Mammary epithelial cell (primary cell): ENCODE data around the gene ABITRAM.

Experiments
- EZH2 ChIP-seq: IDR thresholded peaks from 2 replicates; pipeline ENCODE4 v1.6.1; 2012; ENCODE audit warnings: low read length, inconsistent platforms, borderline replicate concordance
- TF ChIP-seq, protein P1 (sequence below), 2 donors: IDR thresholded peaks in 1 of 2; conservative IDR thresholded peaks in 1 of 2; 2 replicates each; pipeline ENCODE4 v1.5.1; 2011 to 2012; ENCODE audit warnings: inconsistent platforms in 2 of 2, low read length in 2 of 2, mild to moderate bottlenecking in 2 of 2, control low read depth in 1 of 2, low read depth in 1 of 2; ENCODE audit not compliant: insufficient read depth in 1 of 2; ENCODE audit errors: extremely low read depth in 1 of 2

DNA sequence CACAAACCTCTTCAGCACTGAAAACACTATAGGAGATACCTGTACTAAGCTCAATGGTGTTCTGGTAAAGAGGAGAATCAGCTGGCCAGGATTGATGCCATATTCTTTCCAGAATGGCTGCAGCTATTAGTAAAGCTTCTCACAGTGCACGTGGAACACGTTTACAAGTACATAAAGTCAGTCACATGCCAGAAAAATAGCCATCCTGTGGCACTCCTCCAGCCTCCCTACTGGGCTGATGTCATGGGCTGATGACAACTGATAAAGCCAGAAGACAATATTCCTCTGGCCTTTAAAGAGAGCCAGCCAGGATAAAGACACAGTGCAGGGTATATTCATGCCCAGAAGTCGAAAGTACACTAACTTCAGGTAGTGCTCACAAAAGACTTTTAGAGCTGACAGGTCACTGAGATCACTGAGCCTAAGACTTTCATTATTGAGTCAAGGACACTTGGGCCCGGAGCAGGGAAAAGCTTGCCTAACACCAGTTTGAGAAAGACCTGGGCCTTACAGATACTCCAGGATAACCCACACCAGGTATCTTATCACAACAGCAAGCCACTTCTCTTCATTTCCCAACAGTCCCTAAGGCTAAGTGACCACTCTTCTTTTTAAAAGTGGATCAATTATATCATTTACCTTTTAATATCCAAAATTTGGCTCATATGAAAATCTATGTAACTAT is 29.4 kb downstream of the ABITRAM start:
- TF ChIP-seq, protein P1, sequence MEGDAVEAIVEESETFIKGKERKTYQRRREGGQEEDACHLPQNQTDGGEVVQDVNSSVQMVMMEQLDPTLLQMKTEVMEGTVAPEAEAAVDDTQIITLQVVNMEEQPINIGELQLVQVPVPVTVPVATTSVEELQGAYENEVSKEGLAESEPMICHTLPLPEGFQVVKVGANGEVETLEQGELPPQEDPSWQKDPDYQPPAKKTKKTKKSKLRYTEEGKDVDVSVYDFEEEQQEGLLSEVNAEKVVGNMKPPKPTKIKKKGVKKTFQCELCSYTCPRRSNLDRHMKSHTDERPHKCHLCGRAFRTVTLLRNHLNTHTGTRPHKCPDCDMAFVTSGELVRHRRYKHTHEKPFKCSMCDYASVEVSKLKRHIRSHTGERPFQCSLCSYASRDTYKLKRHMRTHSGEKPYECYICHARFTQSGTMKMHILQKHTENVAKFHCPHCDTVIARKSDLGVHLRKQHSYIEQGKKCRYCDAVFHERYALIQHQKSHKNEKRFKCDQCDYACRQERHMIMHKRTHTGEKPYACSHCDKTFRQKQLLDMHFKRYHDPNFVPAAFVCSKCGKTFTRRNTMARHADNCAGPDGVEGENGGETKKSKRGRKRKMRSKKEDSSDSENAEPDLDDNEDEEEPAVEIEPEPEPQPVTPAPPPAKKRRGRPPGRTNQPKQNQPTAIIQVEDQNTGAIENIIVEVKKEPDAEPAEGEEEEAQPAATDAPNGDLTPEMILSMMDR (conservative IDR thresholded peaks at IDR 0.05 in 1 of 2, IDR thresholded peaks at IDR 0.05 in 1 of 2; ENCODE audit: extremely low read depth in 1 of 2, insufficient read depth in 1 of 2, low read depth in 1 of 2, low read length in 2 of 2) = no peak
- no peak for TF ChIP-seq EZH2
